Caki2 (cell line): ENCODE results near the gene ATP11A. TPM values are rescaled to one million over a fixed set of nuclear protein-coding genes. Genes with fewer than 3 reads are reported as not detected.
"Not testable (repeated sequence)": the region's sequence is repeated elsewhere in the genome, so short reads cannot be mapped to it uniquely, and the experiment has no call there.

Experiments used
- DNase-seq: peaks from one replicate; pipeline ENCODE4 v3.0.0-alpha.2; 2015; ENCODE audit warnings: low read depth
- in situ Hi-C: cut with HindIII; loops from 2 replicates; pipeline ENCODE4 v1.10.0; 2016; ENCODE audit warnings: low sequenced_read_pairs, low pct_unique_long_range_greater_than_20kb, mixed read lengths
- total RNA-seq: library from RNA; depleted of rRNA; stranded (reverse); fragments of >200 nt; shearing (Covaris generic); gene quantifications from 2 replicates; pipeline ENCODE4 v1.2.3, GENCODE V29; 2014; ENCODE audit warnings: low replicate concordance

Gene ATP11A
- total RNA-seq, 1 experiment from 2014 or later = 3.5 TPM

DNA sequence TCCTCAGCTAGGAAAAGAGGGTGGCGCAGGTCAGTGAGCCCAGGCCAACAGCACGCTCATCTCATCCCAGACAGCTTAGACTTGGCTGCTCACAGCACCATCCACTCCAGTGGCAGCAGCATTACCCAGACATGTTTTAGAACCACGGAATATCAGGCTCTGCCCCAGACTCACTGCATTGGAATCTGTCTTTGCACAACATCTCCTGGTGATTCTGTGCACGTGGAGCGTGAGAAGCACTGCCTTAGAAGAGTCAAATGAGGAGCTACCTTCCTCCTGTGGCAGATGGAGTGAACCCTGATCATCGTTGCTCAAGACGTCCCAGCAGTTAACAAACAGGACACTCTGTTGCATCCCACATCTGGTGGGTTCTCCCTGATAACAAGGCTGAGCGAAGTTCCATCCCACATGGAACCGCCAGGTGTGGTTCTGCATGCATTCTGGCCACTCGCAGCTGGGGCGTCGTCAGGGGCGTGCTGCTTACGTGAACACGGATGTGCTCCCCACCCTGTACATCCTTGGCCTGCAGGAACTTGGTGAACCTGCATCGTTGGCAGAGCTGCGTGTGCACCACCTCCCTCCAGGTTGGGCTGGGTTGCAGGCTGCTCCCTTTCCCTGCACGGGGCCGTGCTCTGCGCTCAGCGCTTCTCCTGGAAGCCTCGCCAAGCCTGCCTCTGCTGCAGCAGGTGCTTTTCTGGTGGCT is 25.2 kb upstream of the ATP11A start:
- in situ Hi-C loops = no loop called here

DNA sequence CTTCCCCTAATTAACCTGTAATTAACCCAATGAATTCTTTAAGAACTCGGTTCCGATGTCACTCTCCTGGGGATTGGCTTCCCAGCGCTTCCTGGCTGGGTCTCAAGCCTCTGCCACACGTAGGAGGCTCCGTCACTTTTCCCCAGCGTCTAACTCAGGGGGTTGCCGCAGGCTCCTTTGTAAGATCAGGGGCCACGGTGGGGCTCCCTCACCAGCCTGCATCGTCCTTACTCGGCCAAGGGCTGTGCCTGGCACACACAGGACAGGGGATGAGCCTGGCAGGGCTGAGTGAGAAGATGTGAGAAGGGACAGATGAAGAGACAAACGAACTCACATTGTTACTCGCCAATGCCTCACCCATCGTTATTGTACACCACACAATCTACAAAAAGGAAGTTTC is 20.9 kb upstream of the ATP11A start:
- no peak for DNase-seq
- in situ Hi-C loops = no loop called here

More for the DNA sequence above, 25.2 kb upstream of the ATP11A start:
- DNase-seq = no peak

DNA sequence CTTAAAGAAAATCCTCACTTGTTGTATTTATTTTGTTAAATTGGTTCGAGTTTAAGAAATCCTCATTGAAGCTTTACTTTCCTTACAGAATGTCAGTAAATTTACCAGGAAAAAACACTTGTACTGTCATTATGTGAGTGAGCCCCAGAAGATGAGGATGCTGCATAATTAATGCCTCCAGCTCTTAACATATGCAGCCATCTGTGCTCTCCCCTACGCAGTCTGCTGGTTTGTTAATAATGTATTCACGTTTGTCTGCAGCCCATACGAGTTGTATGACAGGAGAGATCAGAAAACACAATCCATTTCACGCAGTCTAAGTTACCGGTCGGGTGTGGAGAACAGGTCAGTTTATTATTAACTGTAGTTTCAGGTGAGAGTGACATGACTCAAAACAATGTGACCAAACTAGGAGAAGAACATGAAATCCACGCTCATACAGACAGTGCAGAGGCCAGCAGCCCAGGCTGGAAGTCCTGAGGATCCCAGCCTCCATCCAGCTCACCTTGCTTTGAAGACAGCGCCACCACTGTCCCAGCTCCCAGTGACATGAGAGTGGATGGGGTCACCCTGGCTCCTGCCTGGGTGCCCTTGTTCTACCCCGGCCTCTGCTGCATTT is 19.8 kb upstream of the ATP11A start:
- in situ Hi-C loops = no loop called here
- DNase-seq = peak; percentile 68

DNA sequence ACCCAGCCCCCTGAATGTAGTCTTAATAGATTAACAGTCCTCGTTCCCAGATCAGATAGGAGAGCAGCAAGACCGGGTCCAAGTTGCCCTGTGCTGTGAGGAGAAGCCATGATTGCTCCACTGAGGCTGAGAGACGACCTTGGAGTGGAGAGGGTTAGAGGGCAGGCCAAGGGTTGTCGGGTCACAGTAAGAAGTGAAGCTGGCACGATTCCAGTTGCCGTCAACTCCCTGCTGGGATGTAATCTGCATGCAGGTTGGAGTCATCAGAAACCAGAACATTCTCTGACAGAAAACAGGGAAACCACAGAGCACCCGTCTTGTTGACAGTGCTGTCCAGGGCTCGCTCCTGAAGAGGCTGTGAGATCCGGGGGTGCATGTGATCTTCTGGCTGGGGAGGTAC is 19.0 kb upstream of the ATP11A start:
- DNase-seq = no peak
- in situ Hi-C loops = no loop called here

DNA sequence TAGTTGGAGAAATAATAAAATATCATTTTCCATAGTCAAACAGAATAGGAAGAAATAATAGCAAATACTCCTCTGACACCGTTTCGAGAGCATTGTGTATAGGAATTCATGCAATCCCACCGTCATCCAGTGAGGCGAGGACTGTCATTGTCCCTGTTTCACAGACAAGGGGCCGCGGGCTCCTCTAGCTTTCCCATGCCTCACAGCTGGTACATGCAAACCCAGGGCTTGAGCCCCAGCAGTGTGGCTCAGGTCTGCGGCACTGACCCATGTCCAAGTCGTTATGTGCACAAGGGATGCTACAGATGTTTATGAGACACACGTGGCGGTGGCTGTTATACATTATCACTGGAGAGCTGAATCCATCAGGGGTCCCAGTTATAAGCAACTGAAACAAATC is 18.5 kb upstream of the ATP11A start:
- in situ Hi-C loops = no loop called here
- no peak for DNase-seq

DNA sequence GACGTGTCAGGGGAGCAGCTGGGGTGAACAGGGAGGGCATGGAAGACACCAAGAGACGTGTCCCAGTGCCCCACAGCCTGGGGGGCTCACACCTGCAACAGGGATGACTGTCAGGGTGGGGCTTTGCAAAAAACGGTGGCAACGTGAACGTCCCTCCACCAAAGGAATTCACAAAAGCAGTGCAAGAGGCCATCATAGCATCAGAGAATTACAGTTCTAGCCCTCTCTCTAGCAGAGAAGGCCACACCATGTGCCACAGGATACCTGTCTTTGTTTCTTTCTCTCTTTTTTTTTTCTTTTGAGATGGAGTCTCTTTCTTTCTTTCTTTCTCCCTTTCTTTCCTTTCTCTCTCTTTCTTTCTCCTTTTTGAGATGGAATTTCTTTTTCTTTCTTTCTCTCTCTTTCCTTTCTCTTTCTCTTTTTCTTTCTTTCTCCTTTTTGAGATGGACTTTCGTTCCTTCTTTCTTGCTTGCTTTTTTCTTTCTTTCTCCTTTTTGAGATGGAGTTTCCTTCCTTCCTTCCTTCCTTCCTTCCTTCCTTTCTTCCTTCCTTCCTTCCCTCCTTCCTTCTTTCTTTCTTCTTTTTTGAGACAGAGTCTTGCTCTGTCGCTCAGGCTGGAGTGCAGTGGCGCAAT is 17.1 kb upstream of the ATP11A start:
- DNase-seq = no peak
- in situ Hi-C loops = no loop called here

DNA sequence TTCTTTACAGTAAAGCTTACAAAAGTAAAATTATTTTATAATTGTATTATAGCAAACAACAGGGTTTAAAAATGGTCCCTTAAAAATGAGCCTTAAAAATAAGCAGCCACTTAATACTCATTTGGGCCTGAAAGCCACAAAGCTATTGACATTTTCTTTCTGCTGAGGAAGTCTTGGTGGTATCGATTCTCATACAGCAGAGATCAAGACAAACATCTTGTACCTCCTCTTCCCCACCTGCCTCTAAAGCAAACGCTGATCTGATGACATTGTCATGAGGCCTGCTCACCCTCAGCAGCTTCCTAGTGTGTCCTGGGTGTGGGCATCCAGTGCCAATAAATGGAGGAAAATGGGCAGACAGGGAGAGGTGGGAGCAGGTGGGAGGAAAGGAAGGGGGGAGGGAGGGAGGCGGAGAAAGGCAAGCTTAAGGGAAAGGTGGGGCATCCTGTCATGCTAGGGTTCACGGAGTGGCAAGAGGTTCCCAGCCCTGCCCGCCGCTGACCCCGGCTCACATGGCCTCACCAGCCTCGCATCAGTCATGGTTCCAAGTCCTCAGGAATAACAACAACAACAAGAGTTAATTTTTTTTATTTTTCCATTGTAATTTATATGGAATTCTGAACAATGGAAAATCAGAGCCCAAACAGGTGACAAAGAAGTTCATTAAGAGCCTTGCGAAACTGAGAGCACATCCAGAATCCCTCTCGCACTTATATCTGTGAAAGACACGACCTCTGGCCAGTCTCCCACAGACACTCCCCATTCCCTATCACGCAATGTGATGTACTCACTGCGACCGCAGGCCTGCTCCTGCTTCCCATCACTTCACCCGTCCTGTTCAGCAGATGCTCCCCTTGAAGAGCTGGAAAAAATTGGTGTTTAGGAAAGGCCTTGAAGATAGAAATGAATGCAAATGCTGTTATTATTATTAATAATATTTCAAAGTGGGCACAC is 15.1 kb upstream of the ATP11A start:
- DNase-seq = no peak
- in situ Hi-C loops = no loop called here

DNA sequence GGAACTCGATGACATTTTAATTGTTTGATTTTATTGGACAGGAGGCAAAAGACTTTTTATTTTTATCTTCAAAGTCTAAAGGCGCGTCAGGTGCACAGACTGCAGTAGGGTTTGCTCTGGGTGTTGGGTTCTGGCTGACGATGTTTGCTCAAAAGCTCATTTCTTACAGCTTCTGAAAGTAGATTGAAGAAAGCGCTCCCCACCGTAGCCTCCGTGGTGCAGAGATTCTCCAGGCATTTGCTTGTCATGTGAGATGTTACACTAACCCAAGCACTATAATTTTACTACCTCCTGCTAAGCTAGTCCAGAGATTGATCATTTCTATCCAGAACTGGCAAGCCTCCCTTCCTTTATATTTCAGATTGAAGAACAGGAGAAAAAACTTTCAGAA is 14.5 kb upstream of the ATP11A start:
- DNase-seq = no peak
- in situ Hi-C loops = no loop called here

DNA sequence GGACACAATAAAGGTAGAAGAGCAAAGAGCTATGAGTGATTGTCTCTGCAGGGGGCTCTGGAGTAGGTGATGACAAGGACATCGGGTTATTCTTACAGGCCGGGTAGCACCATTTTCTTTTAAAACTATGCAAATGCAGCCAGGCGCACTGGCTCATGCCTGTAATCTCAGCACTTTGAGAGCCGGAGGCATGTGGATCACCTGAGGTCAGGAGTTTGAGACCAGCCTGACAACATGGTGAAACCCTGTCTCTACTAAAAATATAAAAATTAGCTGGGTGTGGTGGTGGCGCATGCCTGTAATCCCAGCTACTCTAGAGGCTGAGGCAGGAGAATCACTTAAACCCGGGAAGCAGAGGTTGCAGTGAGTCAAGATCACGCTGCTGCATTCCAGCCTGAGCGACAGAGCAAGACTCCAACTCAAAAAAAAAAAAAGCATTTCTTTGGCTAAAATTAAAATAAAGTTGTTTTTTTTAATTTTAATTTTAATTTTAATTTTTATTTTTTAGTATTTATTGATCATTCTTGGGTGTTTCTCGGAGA is 12.3 kb upstream of the ATP11A start:
- DNase-seq, in situ Hi-C loops: not testable (repeated sequence)

DNA sequence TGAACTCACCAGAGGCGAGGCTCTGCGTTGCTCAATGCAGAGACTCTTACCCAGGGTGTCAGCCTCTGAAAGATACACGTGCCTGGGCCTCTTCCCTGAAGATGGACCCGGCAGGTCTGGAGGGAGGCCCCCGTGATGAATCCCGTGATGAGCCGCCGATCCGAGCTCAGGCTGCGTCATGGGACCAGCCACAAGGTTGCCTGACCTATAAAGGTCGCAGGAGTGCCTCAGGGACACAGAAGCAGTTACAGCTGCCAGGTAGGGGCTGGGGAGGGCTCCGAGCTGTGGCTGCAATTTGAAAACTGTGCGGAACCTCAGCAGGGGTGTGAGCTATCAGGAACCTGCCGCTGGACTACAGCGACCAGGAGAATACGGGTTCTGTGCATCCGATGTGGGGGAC is 10.5 kb upstream of the ATP11A start:
- in situ Hi-C loops = no loop called here
- DNase-seq = no peak

DNA sequence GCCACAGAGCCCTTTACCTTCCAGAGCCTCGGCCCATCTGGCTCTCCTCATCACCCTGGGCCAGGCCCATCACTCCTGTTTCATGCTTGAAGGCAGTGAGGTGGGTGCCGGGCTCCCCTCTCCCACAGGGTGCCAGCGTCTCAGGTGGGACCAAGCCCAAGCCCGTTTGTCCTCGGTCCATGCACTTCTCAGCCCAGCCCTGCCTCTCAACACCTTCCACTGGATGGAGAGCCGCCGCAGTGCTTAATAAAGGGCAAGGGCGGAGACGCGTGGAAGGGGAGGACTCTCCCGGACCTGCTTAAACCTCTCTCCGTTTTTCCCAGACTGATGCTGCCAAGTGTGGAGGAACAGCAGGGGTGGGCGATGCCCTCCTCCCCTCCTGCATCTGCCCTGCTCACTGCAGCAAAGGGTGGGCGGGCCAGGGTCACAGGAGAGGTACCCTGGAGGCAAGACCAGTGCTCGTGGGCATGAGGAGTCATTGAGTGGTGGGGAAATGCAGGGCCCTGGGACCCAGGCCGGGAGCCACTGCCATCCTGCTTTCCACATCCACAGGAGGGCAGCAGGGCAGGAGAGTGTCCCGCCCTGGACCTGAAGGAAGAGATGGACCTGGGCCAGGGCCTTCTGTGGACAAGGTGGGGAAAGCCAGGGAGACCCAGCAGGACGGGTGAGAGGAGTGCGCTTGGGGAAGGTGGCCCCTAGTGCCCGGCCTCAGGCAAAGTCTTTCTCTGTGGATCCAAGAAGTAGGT is 9.7 kb upstream of the ATP11A start:
- in situ Hi-C loops = no loop called here
- no peak for DNase-seq

DNA sequence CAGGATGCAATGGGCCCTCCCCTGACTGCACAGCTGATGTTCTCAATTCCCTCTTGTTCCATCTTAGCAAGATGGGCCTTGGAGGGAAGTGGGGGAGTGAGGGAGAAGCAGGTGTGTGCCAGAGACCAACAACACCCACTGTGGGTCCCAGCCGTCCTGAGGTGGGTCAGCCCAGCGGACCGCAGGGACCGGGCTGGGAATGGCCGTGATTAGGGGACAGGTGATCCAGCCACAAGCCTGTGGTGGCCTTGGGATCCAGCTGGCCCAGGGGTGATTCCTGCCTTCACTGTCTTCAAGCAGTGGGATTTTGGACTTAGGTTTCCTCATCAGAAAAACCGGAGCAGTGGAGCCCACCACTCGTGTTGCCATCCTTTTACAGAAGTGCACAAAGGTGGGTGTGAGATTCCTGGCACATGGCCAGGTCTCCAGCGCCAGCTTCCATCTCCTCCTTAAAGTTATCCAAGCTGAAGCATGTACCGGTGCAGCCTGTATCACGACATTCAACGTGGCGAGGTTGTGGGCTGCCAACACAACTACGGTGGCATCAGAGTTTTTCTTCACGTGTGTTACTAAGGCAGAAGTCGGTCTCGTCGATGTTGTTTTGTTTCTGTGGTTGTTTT is 9.0 kb upstream of the ATP11A start:
- in situ Hi-C loops = no loop called here
- no peak for DNase-seq

DNA sequence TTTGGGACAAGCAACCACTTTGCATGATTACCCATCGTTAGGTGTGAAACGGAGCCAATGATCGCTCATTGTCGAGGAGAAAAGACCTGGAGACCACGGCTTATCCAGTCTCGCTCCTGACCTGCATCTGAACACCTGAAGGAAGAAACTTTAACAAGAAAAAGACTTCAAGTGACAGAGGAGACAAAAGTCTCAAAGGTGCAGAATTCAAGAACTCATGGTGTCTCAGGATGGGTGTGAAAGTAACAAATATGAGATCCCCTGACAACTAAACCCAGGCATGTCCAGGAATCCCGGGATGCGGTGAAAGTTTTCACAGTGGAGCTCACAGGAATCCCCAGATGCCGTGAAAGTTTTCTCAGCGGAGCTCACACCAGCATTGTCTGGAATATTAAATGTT is 6.3 kb upstream of the ATP11A start:
- in situ Hi-C loops = no loop called here
- no peak for DNase-seq

DNA sequence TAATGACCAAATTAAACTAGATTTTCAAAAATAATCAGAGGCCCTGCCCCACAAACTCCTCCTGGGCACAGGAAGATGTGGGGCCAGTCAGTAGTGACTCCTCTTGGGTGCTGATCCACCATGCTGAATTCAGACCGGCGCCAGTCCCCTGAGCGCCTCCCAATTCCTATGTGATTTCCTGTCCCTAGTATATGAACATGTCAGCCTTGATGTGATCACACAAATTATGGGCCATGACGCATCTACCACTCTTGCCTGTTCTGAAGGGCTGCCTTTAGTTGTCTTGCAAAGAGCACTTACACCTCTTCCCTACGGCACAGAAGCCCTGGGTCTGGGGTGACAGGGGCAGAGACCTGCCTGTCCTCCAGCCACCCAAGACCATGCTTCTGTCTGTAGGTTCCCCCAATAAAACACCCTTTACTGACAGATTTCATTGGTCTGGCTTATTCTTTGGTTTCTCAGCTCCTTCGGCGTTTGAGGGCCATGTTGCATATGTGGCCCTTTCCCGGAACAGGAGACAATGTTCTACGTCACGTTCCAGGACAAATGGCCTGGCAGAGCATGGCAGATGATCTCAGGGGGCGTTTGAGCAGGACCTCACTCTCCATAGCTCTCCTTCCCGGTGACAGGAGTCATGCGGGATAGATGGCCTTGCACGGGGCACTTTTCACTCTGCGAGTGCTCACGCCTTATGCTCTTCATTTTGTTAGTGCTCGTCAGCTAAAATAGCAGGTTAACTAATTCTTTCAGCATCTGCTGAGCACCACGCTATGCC is 5.6 kb upstream of the ATP11A start:
- in situ Hi-C loops = no loop called here
- DNase-seq = no peak

DNA sequence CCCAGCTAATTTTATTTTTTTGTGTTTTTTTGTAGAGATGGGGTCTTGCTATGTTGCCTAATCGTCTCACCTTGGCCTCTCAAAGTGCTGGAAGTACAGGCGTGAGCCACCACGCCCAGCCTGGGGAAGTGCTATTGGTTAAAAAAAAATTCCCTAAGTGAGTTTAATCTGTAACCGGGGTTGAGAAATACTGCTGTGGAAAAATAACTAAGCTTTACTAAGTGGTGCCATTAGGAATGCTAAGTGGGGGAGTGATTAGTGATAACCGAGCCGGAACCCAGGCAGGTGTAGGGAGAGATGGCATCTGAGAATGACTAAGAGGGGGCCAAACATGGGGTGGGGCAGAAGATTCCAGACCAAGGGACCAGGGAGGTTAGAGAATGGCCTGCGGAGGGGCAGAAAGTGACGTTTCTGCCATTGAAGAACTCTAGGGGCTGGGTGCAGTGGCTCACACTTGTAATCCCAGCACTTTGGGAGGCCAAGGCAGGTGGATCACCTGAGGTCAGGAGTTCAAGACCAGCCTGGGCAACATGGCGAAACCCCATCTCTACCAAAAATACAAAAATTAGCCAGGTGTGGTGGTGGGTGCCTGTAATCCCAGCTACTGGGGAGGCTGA is 4.5 kb upstream of the ATP11A start:
- in situ Hi-C loops = not testable (repeated sequence)
- DNase-seq = peak; percentile 74

DNA sequence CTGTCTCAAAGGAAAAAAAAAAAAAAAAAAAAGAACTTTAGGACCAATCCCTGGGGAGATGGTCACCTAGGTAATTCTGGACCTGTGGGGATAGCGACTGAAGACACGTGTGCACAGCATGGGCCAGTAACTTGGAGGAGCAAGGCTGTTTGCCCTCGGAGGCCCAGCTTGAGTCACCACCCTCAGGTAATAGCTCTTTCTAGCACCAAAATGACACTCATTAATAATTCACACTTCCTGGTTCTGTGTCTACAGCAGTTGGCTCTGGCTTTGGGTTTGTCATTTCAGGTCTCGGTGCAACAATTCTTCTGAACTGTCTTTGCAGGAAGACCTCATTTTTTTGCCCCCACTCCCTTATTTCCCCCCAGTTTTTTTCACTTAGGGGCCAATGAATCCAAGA is 3.9 kb upstream of the ATP11A start:
- peak; percentile 66 for DNase-seq
- in situ Hi-C loops = no loop called here
